T-helper 2 cell treated with Interferon-gamma antibody and Interleukin-4, amounts not matched to agents 5 μg/mL and 100 μg/mL, for 36 hours (primary cell): Measurements from ENCODE around the gene CAMK2A.

ENCODE experiments used
- DNase-seq: peaks from one replicate; pipeline ENCODE4 v3.0.0; 2021; ENCODE audit warnings: low spot score
- H3K27ac Mint-ChIP-seq: one replicate; pipeline ENCODE4 v1.8.0; 2021; ENCODE audit warnings: mild to moderate bottlenecking, mixed read lengths
- H3K27me3 Mint-ChIP-seq: one replicate; pipeline ENCODE4 v1.8.0; 2021; ENCODE audit warnings: low read depth, mixed read lengths
- H3K36me3 Mint-ChIP-seq: one replicate; pipeline ENCODE4 v1.8.0; 2021; ENCODE audit warnings: low read depth, mixed read lengths
- H3K4me1 Mint-ChIP-seq: one replicate; pipeline ENCODE4 v1.8.0; 2021; ENCODE audit warnings: low read depth, mixed read lengths
- H3K4me3 Mint-ChIP-seq: one replicate; pipeline ENCODE4 v1.8.0; 2022; ENCODE audit warnings: mild to moderate bottlenecking, moderate library complexity, mixed read lengths
- H3K9me3 Mint-ChIP-seq: one replicate; pipeline ENCODE4 v1.8.0; 2021; ENCODE audit warnings: mixed read lengths

CAMK2A gene

DNA sequence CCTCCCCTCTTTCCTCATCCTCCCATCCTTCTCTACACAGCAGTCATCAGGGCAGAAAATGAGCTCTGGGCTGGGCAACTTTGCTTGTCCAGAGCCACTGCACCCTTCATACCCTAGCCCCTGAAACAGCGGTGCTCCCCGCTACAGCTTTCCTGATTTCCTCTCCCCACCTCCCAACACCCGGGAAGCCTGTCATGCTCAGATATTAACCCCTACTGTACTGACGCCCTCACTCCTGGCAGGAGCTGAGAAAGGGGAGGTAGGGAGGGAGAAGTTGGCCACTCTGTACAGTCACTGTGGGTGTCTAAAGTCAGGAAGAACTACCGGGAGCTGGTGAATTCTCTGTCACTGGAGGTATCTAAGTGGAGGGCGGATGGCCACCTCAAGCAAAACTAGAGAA lies 782 bp downstream of the CAMK2A start:
- H3K27me3 Mint-ChIP-seq: peaks cover 6% of the 10 kb centered on the region
- no peak overlapping the region for H3K4me3 Mint-ChIP-seq
- no peaks in the 10 kb centered on the region for H3K4me1 Mint-ChIP-seq
- no peak overlapping the region for H3K27ac Mint-ChIP-seq
- H3K9me3 Mint-ChIP-seq: no peaks in the 10 kb centered on the region
- DNase-seq: no peak
- no peaks in the 10 kb centered on the region for H3K36me3 Mint-ChIP-seq

GRCh38 chr5:150288361-150288760 lies 1.2 kb downstream of the CAMK2A start:
- no peaks in the 10 kb centered on the region for H3K9me3 Mint-ChIP-seq
- no peak for DNase-seq
- no peaks in the 10 kb centered on the region for H3K36me3 Mint-ChIP-seq
- H3K4me3 Mint-ChIP-seq: no peak overlapping the region
- H3K27ac Mint-ChIP-seq: no peak overlapping the region
- no peaks in the 10 kb centered on the region for H3K4me1 Mint-ChIP-seq
- H3K27me3 Mint-ChIP-seq: peaks cover 6% of the 10 kb centered on the region

DNA sequence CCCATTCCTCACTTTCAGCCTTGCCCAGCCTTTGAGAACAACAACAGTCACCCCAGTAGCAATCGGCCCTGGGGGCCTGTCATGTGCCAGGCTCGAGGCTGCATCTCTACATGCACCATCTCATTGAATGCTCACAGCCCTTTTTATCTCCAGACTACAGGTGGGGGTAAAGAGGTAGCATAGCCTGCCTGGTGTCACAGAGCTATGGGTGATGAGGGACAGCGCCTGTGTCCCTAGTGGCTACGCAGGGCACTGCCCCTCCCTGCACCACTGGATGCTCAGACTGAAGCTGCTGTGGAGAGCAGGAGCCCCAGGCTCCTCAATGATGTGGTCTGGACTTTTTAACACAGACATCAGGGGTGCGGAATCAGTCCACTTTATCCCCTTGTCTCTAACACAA lies 2.8 kb downstream of the CAMK2A start:
- no peak for DNase-seq
- no peak overlapping the region for H3K4me3 Mint-ChIP-seq
- peaks cover 8% of the 10 kb centered on the region for H3K27me3 Mint-ChIP-seq
- H3K4me1 Mint-ChIP-seq: no peaks in the 10 kb centered on the region
- no peak overlapping the region for H3K27ac Mint-ChIP-seq
- no peaks in the 10 kb centered on the region for H3K9me3 Mint-ChIP-seq
- H3K36me3 Mint-ChIP-seq: no peaks in the 10 kb centered on the region

DNA sequence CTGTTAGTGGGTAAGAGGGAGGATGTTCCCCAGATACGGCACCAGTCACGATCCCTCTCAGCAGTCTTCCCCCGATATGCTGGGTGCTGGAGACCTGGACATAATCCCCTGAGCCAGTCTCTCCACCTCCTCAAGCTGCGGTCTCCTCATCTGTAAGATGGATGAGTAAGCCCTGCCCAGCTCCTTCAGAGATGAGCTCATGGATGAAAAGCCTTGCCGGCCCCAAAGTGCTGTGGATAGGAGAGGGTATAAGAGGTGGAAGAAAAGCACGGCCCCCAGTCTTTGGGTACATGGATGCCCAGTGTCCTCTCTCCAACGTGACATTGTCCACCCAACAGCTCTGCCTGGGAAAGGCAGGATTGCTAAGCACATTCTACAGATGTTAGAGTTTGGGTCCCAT lies 4.5 kb downstream of the CAMK2A start:
- H3K36me3 Mint-ChIP-seq: no peaks in the 10 kb centered on the region
- no peaks in the 10 kb centered on the region for H3K9me3 Mint-ChIP-seq
- H3K27me3 Mint-ChIP-seq: peaks cover 10% of the 10 kb centered on the region
- DNase-seq: no peak
- H3K4me3 Mint-ChIP-seq: no peak overlapping the region
- no peak overlapping the region for H3K27ac Mint-ChIP-seq
- no peaks in the 10 kb centered on the region for H3K4me1 Mint-ChIP-seq

DNA sequence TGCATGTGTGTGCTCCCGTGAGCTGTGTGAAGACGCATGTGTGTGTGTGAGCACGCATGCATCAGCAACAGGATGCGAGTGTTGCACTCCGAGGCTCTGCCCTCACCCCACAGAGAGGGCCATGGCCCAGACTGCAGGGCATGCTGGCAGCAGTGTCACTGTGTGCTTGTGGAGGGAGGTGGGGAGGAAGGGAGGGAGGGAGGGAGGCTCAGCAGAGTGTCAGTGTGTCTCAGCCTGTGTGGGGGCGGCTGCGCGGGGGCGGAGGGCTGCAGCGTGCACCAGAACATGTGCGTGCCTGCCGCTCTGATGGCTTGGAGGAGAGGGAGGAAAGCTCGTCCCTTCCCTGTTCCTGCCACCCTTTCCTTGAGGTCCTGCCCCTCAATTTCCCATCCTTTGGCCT lies 5.3 kb downstream of the CAMK2A start:
- H3K4me3 Mint-ChIP-seq: no peak overlapping the region
- no peak overlapping the region for H3K27ac Mint-ChIP-seq
- no peaks in the 10 kb centered on the region for H3K4me1 Mint-ChIP-seq
- peaks cover 8% of the 10 kb centered on the region for H3K27me3 Mint-ChIP-seq
- no peaks in the 10 kb centered on the region for H3K9me3 Mint-ChIP-seq
- no peaks in the 10 kb centered on the region for H3K36me3 Mint-ChIP-seq
- no peak for DNase-seq

- Mint-ChIP-seq H3K27me3 (peaks cover 8% of the 10 kb centered on the region), H3K36me3 (no peaks in the 10 kb centered on the region), H3K9me3 (no peaks in the 10 kb centered on the region), H3K27ac (no peak overlapping the region), H3K4me3 (no peak overlapping the region), H3K4me1 (no peaks in the 10 kb centered on the region)
- no peak for DNase-seq
Measured at GRCh38 chr5:150283904-150284303, 5.7 kb downstream of the CAMK2A start.

- Mint-ChIP-seq H3K27ac (no peak overlapping the region), H3K9me3 (no peaks in the 10 kb centered on the region), H3K4me1 (no peaks in the 10 kb centered on the region), H3K4me3 (no peak overlapping the region), H3K27me3 (peaks cover 8% of the 10 kb centered on the region), H3K36me3 (no peaks in the 10 kb centered on the region)
- no peak for DNase-seq
Measured at GRCh38 chr5:150281987-150282386, 7.6 kb downstream of the CAMK2A start.

GRCh38 chr5:150279330-150280020 lies 10.1 kb downstream of the CAMK2A start:
- H3K27me3 Mint-ChIP-seq: peaks cover 9% of the 10 kb centered on the region
- H3K36me3 Mint-ChIP-seq: no peaks in the 10 kb centered on the region
- DNase-seq: no peak
- no peak overlapping the region for H3K4me3 Mint-ChIP-seq
- no peaks in the 10 kb centered on the region for H3K9me3 Mint-ChIP-seq
- H3K27ac Mint-ChIP-seq: no peak overlapping the region
- no peaks in the 10 kb centered on the region for H3K4me1 Mint-ChIP-seq

- no peak for DNase-seq
- Mint-ChIP-seq H3K4me1 (no peaks in the 10 kb centered on the region), H3K9me3 (no peaks in the 10 kb centered on the region), H3K27me3 (peaks cover 9% of the 10 kb centered on the region), H3K27ac (no peak overlapping the region), H3K36me3 (no peaks in the 10 kb centered on the region), H3K4me3 (no peak overlapping the region)
Measured at GRCh38 chr5:150278916-150279315, 10.7 kb downstream of the CAMK2A start.

- DNase-seq: no peak
- Mint-ChIP-seq H3K36me3 (no peaks in the 10 kb centered on the region), H3K4me3 (no peak overlapping the region), H3K27me3 (peaks cover 9% of the 10 kb centered on the region), H3K4me1 (no peaks in the 10 kb centered on the region), H3K9me3 (no peaks in the 10 kb centered on the region), H3K27ac (no peak overlapping the region)
Measured at GRCh38 chr5:150278046-150278730, 11.4 kb downstream of the CAMK2A start.

GRCh38 chr5:150277043-150277442 lies 12.5 kb downstream of the CAMK2A start:
- DNase-seq: no peak
- H3K9me3 Mint-ChIP-seq: no peaks in the 10 kb centered on the region

GRCh38 chr5:150274811-150275210 lies 14.8 kb downstream of the CAMK2A start:
- Mint-ChIP-seq H3K36me3 (no peaks in the 10 kb centered on the region), H3K27ac (no peak overlapping the region), H3K4me3 (no peak overlapping the region), H3K9me3 (no peaks in the 10 kb centered on the region), H3K4me1 (no peaks in the 10 kb centered on the region), H3K27me3 (peaks cover 2% of the 10 kb centered on the region)
- no peak for DNase-seq

More at GRCh38 chr5:150277043-150277442, 12.5 kb downstream of the CAMK2A start:
- H3K27ac Mint-ChIP-seq: no peak overlapping the region
- H3K36me3 Mint-ChIP-seq: no peaks in the 10 kb centered on the region
- peaks cover 6% of the 10 kb centered on the region for H3K27me3 Mint-ChIP-seq
- no peak overlapping the region for H3K4me3 Mint-ChIP-seq
- no peaks in the 10 kb centered on the region for H3K4me1 Mint-ChIP-seq

DNA sequence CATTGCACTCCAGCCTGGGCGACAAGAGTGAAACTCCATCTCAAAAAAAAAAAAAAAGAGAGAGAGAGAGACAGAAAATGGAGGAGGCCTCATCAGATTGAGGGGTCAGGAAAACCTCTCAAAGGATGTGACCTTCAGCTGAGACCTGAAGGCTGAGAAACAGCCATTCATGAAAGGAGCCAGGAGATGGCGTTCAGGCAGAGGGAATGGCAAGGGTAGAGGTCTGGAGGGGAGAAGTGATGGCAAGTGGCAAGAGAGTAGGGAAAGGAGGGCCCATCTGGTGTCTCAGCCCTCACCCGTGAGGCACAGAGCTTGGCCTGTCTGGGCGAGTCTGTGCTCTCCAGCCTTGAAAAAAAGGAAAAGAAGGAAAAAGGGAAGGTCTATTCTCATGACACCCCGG lies 17.0 kb downstream of the CAMK2A start:
- no peaks in the 10 kb centered on the region for H3K9me3 Mint-ChIP-seq
- no peak overlapping the region for H3K4me3 Mint-ChIP-seq
- peaks cover 2% of the 10 kb centered on the region for H3K27me3 Mint-ChIP-seq
- no peak for DNase-seq
- no peak overlapping the region for H3K27ac Mint-ChIP-seq
- no peaks in the 10 kb centered on the region for H3K4me1 Mint-ChIP-seq
- H3K36me3 Mint-ChIP-seq: no peaks in the 10 kb centered on the region

DNA sequence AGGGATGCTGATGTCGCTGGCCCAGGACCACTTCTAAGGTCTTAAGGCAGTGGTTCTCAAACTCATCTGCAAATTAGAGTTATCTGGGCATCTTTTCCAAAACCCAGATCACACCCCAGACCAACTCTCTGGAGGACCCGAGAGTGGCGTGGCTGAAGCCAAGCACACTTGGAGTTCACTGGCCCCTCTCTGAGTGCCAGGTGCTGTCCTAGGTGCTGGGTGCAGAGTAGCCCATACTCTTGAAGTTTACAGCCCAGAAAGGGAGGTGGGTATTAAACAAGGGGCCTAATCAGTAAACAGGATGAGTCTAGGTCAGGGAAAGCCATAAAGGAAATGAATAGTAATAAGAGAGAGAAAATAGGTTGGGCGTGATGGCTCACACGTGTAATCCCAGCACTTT lies 17.6 kb downstream of the CAMK2A start:
- DNase-seq: no peak
- H3K9me3 Mint-ChIP-seq: no peaks in the 10 kb centered on the region
- H3K27me3 Mint-ChIP-seq: peaks cover 2% of the 10 kb centered on the region
- H3K36me3 Mint-ChIP-seq: no peaks in the 10 kb centered on the region
- no peak overlapping the region for H3K4me3 Mint-ChIP-seq
- no peaks in the 10 kb centered on the region for H3K4me1 Mint-ChIP-seq
- no peak overlapping the region for H3K27ac Mint-ChIP-seq

- Mint-ChIP-seq H3K9me3 (no peaks in the 10 kb centered on the region), H3K4me3 (no peak overlapping the region), H3K4me1 (no peaks in the 10 kb centered on the region), H3K27me3 (no peaks in the 10 kb centered on the region), H3K36me3 (no peaks in the 10 kb centered on the region), H3K27ac (no peak overlapping the region)
- no peak for DNase-seq
Measured at GRCh38 chr5:150271296-150271692, 18.3 kb downstream of the CAMK2A start.
